OCI-M2 (cell line): Measurements from ENCODE around the gene GLB1L.

ENCODE experiments used
- DNase-seq: peaks from one replicate; lab custom pipeline; 2025; ENCODE audit not compliant: unreplicated experiment; lab: John Stamatoyannopoulos, UW

GLB1L gene

GRCh38 chr2:219228041-219228910 lies 17.0 kb downstream of the GLB1L start:
- no peak for DNase-seq

GRCh38 chr2:219225350-219225749 lies 19.9 kb downstream of the GLB1L start:
- DNase-seq, result no peak

DNA sequence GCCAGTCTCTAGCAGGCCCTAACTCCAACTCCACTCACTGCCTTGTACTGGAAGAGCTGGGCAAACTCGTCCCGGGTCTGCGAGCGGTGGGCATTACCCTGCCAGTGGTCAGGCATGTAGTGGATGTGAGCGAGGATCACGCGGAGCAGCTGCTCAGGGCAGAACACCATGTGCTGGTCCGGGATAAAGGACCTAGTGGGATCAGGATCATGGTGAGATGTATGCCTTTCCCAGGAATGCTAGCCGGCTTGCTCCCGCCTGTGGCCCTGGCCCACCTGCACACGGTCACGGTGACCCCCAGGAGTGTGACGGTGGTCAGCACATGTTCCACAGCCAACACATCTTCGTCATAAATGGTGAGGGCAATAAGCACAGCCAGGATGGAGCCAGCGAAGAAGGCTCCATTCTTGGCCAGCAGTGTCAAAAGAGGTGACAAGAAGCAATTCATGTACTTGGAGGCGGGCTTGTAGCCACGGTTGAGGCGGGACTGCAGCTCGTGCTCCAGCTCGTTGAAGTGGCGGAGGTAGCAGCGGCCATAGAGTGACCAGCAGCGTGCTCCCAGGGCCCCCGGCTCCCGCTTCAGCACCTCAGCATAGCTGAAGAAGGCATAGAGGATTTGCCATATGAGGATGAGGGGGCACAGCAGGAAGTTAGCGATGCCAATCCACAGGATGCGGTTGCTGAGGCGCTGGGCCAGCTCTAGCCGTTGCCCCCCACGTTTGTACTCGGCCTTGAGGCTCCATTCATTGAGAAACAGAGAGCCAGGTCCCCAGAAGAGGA lies 21.2 kb downstream of the GLB1L start:
- no peak for DNase-seq

DNA sequence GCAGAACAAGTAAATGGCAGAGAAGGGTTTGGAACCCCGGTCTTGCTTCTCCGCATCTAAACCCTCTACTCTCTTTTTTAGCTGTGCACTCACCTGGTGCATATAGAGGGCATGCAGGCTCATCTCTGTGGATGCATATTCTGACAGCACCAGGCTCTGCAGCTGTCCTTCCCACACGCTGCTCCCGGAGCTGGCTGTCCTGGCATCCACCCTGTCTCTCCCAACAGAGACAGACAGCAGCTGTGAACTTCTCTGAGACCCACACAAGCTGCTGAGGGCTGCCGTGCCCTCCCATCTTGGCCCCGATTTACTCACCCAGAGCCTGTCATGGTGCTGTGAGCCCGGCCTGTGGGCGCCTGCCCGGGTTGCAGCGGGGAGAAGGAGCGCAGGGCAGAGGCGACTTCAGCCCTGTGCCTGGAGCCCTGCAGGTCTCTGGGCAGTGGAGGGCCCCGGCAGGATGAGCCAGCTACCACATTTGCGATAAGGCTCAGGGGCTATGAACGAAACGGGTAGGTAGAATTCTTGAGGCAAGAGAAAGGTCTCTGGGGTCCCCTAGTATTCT lies 23.2 kb downstream of the GLB1L start:
- no peak for DNase-seq

DNA sequence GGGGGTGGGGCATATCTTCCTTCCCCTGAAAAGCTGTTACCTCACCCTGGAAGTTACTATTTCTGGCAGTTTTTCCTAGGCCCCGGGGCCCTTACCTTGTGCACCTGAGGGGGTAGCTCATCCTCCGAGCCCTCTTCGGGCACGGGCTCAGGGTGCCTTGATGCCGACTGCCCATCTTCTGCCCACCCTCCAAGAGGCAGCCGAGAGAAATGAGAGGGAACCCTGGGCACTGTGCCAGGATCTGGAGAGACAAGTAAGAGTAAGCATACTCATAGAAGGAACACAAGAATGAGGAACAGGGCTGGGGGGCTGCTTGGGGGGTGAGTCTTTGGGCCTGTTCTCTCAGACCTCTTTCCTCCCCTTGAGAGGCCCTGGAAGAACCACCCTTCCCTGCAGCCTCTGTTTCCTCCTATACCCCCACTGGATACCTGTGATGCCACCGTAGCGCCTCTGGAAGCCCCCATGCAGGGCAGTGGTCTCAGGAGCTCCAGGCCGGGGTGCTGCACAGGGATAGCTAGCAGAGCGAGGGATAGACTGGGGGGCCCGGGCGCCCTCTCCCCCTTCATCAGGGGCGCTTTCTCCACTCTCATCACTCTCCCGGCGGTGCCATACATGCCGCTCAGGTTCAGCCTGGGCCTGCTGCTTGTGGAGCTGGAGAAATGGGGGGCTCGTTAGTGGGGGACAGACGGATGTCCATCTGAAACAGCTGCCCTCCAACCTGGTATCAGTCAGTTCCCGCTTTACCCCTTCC lies 24.4 kb downstream of the GLB1L start:
- DNase-seq, result no peak

DNA sequence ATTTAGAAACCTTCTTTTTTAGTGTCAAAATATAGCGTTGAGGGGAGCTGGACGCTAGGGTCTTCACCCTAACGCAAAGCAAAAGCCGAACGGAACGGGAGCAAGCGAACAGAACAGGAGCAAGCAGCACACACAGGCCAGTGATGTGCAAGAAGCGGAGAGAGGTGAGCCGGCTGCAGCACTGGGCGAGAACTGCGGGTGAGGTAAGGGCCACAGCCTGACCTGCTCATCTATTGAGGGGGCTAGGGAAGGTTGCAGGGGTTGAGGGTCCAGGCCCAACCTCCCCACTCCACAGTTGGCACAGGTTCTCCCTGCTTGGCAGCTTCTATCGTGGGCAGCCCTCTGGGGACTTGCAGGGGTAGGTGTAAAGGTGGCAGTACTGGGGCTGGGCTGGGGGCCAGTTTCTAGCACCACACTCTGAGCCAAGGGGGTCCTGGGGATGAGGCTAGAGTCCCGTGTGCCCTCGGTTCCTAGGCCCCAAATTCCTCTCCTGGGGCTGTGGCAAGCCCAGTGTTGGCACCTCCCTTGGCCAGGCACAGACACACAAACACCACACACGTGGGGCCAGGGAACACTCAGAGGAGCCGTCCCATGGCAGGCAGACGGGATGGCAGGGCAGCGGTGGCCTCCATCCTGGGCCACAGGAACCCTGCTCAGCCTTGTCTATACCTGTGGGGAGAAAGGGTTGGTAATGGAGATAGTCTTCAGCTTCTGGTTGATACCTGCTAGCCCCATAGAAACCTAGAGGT lies 25.3 kb downstream of the GLB1L start:
- DNase-seq, result no peak

DNA sequence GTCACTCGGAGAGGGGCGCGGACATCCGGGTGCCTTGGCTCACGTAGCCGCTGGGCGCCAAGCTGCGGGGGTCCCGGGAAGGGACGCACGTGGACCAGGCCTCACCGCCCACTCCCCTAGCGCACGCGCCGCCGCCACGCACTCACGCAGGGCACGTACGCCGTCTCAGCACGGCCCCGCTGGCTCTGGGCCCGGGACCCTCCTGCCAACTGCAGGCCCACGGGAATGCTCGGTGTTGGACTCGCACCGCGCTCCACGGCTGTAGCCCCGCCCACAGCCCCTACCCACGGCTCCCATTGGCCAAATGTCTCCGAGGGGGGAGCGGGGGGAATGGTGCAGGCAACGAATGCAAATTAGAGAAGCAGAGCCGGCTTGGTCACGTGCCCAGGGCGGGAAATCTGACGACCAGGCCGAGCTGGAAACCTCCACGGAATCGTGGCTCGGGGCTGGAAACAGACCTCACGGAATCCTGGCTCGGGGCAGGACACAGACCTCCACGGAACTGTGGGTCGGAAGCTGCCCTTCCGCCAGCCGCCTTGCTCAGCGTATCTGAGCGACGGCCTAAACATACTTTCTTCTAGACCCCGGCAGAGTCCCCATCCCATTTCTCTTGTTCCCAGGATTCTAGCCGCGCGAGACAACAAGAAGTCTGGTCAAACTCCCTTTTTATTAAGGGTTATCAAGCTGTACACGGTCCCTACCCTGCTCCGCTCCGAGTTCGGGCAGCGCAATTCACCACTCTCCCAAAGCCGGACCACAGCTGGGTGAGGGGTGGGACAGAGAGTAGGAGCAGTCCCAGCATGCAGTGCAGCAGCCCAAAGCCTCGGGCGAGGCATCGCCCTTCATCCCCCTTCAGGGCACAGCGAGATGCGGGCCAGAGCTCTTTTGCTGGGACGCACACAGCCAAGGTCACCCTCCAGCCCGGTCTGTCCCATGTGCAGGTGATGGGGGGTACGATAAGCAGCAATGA lies 26.2 kb downstream of the GLB1L start, which contains the start of gene ABCB6:
Gene ABCB6, minus strand, starts transcription at position 227 of the 970 bp plus-strand sequence. CDS start 285 bp downstream, outside the sequence.
- DNase-seq, result no peak

GRCh38 chr2:219218217-219218731 lies 27.0 kb downstream of the GLB1L start:
- DNase-seq, result no peak

GRCh38 chr2:219216535-219216915 lies 28.7 kb downstream of the GLB1L start:
- DNase-seq, result no peak

DNA sequence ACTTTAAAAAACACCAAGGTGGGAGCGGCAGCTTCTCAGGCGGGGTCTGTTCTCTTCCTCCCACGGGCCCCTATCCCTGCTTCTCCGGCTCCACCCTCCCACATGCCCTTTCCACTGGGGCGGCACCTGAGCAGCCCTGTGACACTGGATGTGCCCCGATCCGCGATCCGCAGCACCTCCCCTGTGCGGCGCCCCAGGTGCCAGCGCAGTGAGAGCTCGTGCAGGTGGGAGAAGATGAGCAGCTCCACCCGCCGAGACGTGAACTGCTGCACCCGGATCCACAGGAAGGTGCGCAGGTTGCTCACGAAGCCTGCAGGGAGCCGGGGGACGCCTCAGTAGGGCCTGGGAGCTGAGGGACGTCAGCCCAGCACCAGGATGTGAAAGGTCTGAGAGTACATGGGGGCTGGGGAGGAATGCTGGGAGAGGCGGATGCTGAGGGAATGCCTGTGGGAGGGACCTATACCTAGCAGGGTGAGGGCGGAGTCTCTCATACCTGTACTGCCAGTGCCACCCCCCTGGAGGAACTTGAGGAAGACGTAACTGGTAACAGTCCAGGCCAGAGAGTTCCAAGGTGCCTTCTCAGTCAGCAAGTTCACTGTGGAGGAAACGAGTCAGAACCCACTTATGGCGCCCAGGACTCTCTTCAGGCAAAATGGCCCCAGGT lies 29.2 kb downstream of the GLB1L start:
- DNase-seq, result no peak

GRCh38 chr2:219214786-219215185 lies 30.5 kb downstream of the GLB1L start:
- no peak for DNase-seq

DNA sequence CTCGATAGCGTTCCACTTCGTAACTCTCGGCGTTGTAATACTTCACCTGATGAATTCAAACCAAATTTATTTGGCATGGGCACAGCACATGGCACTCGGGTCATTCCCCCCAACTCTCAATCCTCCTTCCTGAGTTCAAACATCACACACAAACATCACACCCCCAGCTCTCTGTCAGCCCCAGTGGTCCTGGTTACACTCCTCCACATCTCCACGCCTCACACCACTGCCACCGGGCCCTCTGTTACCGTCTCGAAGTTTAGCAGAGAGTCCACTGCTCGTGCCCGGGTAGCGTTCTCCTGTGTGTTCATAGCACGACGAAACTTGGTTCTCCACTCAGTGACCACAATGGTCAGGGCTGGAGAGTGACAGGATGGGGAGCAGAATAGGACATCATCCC lies 31.1 kb downstream of the GLB1L start:
- DNase-seq, result no peak

DNA sequence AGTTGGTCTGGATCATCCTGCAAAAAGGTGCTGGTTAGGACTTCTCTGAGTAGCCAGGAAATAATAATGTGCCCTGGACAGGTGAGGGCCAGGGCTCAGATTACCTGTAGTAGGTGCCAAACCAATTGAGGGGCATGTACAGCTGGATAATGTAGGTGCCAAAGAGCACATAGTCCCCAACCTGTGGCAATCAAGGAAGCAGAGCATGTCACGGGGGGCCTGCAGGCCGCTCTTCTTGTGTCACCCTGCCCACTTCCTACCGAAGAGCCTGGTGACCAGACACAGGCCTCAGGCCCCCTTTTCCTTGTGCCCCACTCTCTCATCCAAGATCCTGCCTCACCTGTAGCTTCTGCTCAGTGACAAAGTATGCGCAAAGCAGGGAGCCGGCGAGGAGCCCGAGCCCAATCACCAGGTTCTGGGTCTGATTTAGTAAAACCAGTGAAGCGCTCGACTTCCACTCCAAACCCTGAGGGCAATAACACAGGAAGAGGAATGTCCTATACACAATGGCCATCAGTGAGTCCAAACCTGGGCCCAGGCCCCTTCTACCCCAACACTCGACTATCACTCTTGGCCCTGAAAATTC lies 31.7 kb downstream of the GLB1L start:
- DNase-seq, result no peak

DNA sequence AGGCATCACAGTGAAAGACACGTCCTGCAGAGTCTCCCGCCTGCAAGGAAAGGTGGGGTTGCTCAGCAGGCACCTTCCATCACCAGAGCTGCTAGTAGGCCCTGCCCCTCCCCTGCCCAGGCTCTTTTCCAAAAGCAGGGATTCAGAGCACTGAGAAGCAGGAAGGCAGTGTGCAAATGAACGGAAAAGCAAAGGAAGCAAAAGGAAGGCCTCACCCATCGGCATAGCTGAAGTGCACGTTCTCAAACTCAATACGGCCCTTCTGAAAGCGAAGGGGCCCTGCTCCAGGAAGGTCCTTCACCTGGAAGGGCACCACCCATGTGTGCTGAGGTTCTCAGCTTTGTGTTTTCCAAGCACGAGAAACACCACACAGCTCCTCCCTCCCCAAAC lies 32.2 kb downstream of the GLB1L start:
- no peak for DNase-seq

DNA sequence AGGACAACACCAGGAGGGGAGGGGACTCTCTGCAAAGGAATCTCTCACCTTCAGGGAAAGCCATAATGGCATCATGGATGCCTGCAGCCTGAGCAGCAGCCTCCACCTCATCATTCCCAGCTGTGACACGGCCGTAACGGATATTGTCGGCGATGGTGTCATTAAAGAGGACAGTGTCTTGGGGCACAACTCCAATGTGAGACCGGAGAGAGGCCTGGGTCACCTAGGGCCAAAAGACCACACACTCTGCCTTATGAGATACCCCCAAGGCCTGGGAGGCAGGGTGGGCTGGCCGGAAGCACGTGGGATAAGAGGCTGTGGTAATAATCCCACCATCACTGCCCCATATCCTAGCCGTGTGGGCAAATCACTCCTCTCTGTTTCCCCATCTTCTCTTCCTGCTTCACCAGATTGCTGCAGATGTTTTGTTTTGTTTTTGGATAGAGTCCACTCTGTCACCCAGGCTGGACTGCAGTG lies 34.3 kb downstream of the GLB1L start:
- DNase-seq, result no peak

- DNase-seq, result no peak
These were observed 34.9 kb downstream of the GLB1L start for GRCh38 chr2:219210196-219210885.
